Measurements from ENCODE around the gene GPC1.

- TF ChIP-seq CTCF (IDR thresholded peaks at IDR 0.05) (no peak), POLR2AphosphoS5 (IDR thresholded peaks at IDR 0.05) (no peak)
Measured at GRCh38 chr2:240498171-240498957, 62.9 kb downstream of the GPC1 start.
